ENCODE data around the gene SEPSECS. TPM values are rescaled to one million over a fixed set of nuclear protein-coding genes. Genes with fewer than 3 reads are reported as not detected.

SEPSECS gene
- polyA plus RNA-seq, 3 donors, result 0.65 to 5.8 (median 2.1) TPM

DNA sequence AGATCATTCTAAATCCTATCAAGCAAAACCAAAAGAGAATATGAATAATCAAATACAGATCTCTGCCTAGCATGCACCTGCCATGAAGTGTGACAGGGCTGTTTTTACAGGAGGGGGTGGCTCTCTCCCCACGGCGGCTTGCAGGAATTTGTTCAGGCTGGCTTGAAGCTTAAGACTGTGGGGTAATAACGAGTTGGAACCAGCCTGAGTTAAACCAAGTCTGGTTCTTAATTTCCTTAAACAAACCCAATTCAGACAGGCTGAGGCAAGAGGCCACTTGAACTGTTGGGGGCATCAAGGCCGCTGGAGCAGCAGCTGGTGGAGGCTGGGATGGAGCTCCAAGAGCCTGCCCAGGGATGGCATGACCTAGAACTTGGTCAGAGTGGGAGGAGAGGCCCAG, 84.4 kb downstream of the SEPSECS start:
- Histone ChIP-seq H3K4me1 (ENCODE audit: control insufficient read depth in 1 of 2, insufficient read depth in 2 of 2, low read length in 2 of 2) (no peaks in the 10 kb centered on the region), H3K27ac (ENCODE audit: low read depth in 1 of 2, low read length in 2 of 2) (no peak overlapping the region), H3K4me3 (replicated peaks in 1 of 3; ENCODE audit: low read depth in 2 of 3, low read length in 3 of 3) (no peak overlapping the region), H3K4me2 (replicated peaks; ENCODE audit: extremely low read depth, low read length, poor library complexity, severe bottlenecking) (no peak overlapping the region), H2AFZ (ENCODE audit: insufficient read depth, low read depth, low read length, poor library complexity, severe bottlenecking) (no peak overlapping the region), H4K20me1 (ENCODE audit: insufficient read depth, low read length) (no peaks in the 10 kb centered on the region), H3K79me2 (ENCODE audit: insufficient read depth, low read length) (no peaks in the 10 kb centered on the region), H3K9me3 (replicated peaks in 1 of 2; ENCODE audit: control insufficient read depth in 1 of 2, insufficient read depth in 1 of 2, low read length in 2 of 2) (no peaks in the 10 kb centered on the region), H3K27me3 (ENCODE audit: control insufficient read depth in 2 of 2, insufficient read depth in 2 of 2, low read length in 2 of 2) (no peaks in the 10 kb centered on the region), H3K36me3 (replicated peaks in 1 of 2; ENCODE audit: control insufficient read depth in 1 of 2, insufficient read depth in 2 of 2, low read length in 2 of 2) (no peaks in the 10 kb centered on the region), H3K9ac (ENCODE audit: insufficient read depth, low read length, poor library complexity, severe bottlenecking) (no peak overlapping the region)
- no peak for DNase-seq
- no peak overlapping the region for H3K27ac Mint-ChIP-seq
- no peak overlapping the region for H3K4me3 Mint-ChIP-seq
- intact Hi-C loops (cut with micrococcal nuclease), result no loop called here
- peaks cover 0 to 12% (median 3%) of the 10 kb centered on the region in 7 donors for H3K9me3 Mint-ChIP-seq
- 100% methylated on average over 1 of the region's 4 CpGs for WGBS (ENCODE audit: insufficient coverage)
- H3K27me3 Mint-ChIP-seq (ENCODE audit: low read depth in 3 of 3), result peaks cover 0 to 11% (median 4%) of the 10 kb centered on the region in 3 donors
- no peaks in the 10 kb centered on the region for H3K4me1 Mint-ChIP-seq
- H3K36me3 Mint-ChIP-seq, result no peaks in the 10 kb centered on the region
- TF ChIP-seq, protein P1, sequence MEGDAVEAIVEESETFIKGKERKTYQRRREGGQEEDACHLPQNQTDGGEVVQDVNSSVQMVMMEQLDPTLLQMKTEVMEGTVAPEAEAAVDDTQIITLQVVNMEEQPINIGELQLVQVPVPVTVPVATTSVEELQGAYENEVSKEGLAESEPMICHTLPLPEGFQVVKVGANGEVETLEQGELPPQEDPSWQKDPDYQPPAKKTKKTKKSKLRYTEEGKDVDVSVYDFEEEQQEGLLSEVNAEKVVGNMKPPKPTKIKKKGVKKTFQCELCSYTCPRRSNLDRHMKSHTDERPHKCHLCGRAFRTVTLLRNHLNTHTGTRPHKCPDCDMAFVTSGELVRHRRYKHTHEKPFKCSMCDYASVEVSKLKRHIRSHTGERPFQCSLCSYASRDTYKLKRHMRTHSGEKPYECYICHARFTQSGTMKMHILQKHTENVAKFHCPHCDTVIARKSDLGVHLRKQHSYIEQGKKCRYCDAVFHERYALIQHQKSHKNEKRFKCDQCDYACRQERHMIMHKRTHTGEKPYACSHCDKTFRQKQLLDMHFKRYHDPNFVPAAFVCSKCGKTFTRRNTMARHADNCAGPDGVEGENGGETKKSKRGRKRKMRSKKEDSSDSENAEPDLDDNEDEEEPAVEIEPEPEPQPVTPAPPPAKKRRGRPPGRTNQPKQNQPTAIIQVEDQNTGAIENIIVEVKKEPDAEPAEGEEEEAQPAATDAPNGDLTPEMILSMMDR (IDR thresholded peaks at IDR 0.05), result no peak

DNA sequence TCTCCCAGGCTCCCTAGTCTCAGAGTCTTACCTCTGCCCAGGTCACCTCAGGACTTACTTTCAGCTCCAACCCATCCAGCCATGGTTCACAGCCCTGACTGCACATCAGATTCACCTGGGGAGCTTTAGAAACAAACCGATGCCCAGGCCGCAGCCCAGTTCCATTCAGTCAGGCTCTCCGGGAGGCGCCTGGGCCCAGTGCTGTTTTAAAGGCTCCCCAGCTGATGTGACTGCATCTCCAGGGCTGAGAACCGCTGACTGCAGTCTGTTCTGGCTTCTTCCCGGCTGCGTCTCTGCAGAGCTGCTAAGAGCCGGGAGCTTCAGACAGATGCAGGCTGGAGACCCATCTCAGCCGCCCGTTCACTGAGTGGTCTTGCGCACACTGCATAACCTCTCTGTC, 85.1 kb downstream of the SEPSECS start:
- H3K27me3 ChIP-seq (ENCODE audit: control insufficient read depth in 2 of 2, insufficient read depth in 2 of 2, low read length in 2 of 2), result no peaks in the 10 kb centered on the region
- H3K27ac ChIP-seq (ENCODE audit: low read depth in 1 of 2, low read length in 2 of 2), result no peak overlapping the region
- no peaks in the 10 kb centered on the region for H3K36me3 Mint-ChIP-seq
- peaks cover 0 to 11% (median 4%) of the 10 kb centered on the region in 3 donors for H3K27me3 Mint-ChIP-seq (ENCODE audit: low read depth in 3 of 3)
- no peak for DNase-seq
- no peak overlapping the region for H3K4me3 Mint-ChIP-seq
- no peaks in the 10 kb centered on the region for H3K36me3 ChIP-seq (replicated peaks in 1 of 2; ENCODE audit: control insufficient read depth in 1 of 2, insufficient read depth in 2 of 2, low read length in 2 of 2)
- no peak overlapping the region for H3K4me2 ChIP-seq (replicated peaks; ENCODE audit: extremely low read depth, low read length, poor library complexity, severe bottlenecking)
- H3K4me1 Mint-ChIP-seq, result no peaks in the 10 kb centered on the region
- H3K9me3 ChIP-seq (replicated peaks in 1 of 2; ENCODE audit: control insufficient read depth in 1 of 2, insufficient read depth in 1 of 2, low read length in 2 of 2), result no peaks in the 10 kb centered on the region
- no peak overlapping the region for H3K9ac ChIP-seq (ENCODE audit: insufficient read depth, low read length, poor library complexity, severe bottlenecking)
- TF ChIP-seq, protein P1 (IDR thresholded peaks at IDR 0.05), result no peak
- H3K79me2 ChIP-seq (ENCODE audit: insufficient read depth, low read length), result no peaks in the 10 kb centered on the region
- no peak overlapping the region for H3K27ac Mint-ChIP-seq
- no peaks in the 10 kb centered on the region for H3K4me1 ChIP-seq (ENCODE audit: control insufficient read depth in 1 of 2, insufficient read depth in 2 of 2, low read length in 2 of 2)
- no peak overlapping the region for H2AFZ ChIP-seq (ENCODE audit: insufficient read depth, low read depth, low read length, poor library complexity, severe bottlenecking)
- H3K9me3 Mint-ChIP-seq, result peaks cover 0 to 15% (median 3%) of the 10 kb centered on the region in 7 donors
- intact Hi-C loops (cut with micrococcal nuclease), result no loop called here
- 96% methylated on average over 10 of the region's 11 CpGs for WGBS (ENCODE audit: insufficient coverage)
- H4K20me1 ChIP-seq (ENCODE audit: insufficient read depth, low read length), result no peaks in the 10 kb centered on the region
- H3K4me3 ChIP-seq (replicated peaks in 1 of 3; ENCODE audit: low read depth in 2 of 3, low read length in 3 of 3), result no peak overlapping the region

All from CD14-positive monocyte (primary cell).